ENCODE results near the gene CAMSAP2. TPM values are rescaled to one million over a fixed set of nuclear protein-coding genes. Genes with fewer than 3 reads are reported as not detected.

Gene CAMSAP2
- total RNA-seq, 4 donors from 2014 or later, result 26.5 to 47.4 (median 33.3) TPM

DNA sequence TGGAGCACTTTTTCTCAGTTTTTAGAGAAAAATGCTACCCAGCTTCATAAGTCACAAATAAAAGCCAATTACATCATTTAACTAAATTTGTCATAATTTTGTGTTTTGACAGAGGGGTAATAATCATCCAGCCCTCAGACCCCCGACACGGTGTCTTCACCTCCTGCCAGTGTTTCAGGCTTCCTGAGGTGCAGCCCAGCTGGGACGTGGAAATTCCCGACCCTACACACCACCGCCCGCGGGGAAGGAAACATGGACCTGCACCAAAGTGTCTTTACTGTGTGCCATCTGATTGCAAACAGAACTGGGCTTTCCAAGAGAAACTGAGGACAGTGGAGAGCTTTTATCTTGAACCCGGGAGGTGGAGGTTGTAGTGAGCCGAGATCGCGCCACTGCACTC is 148.3 kb downstream of the CAMSAP2 start:
- no peaks in the 10 kb centered on the region for H3K36me3 ChIP-seq
- H3K4me3 ChIP-seq, result no peak overlapping the region
- DNase-seq (ENCODE audit: low spot score in 2 of 2), result peak in 1 of 2 donors; percentile 19
- no peak overlapping the region for H3K27ac ChIP-seq
- 68% methylated on average over 11 of the region's 11 CpGs for WGBS
- TF ChIP-seq, protein P1, sequence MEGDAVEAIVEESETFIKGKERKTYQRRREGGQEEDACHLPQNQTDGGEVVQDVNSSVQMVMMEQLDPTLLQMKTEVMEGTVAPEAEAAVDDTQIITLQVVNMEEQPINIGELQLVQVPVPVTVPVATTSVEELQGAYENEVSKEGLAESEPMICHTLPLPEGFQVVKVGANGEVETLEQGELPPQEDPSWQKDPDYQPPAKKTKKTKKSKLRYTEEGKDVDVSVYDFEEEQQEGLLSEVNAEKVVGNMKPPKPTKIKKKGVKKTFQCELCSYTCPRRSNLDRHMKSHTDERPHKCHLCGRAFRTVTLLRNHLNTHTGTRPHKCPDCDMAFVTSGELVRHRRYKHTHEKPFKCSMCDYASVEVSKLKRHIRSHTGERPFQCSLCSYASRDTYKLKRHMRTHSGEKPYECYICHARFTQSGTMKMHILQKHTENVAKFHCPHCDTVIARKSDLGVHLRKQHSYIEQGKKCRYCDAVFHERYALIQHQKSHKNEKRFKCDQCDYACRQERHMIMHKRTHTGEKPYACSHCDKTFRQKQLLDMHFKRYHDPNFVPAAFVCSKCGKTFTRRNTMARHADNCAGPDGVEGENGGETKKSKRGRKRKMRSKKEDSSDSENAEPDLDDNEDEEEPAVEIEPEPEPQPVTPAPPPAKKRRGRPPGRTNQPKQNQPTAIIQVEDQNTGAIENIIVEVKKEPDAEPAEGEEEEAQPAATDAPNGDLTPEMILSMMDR (IDR thresholded peaks at IDR 0.05), result no peak
- TF ChIP-seq POLR2A (IDR thresholded peaks at IDR 0.05) (no peak), POLR2AphosphoS5 (IDR thresholded peaks at IDR 0.05) (no peak), EP300 (IDR thresholded peaks at IDR 0.05) (no peak)
- peaks cover 29% of the 10 kb centered on the region for H3K27me3 ChIP-seq
- H3K4me1 ChIP-seq, result peaks cover 13% of the 10 kb centered on the region
- H3K9me3 ChIP-seq, result no peaks in the 10 kb centered on the region

DNA sequence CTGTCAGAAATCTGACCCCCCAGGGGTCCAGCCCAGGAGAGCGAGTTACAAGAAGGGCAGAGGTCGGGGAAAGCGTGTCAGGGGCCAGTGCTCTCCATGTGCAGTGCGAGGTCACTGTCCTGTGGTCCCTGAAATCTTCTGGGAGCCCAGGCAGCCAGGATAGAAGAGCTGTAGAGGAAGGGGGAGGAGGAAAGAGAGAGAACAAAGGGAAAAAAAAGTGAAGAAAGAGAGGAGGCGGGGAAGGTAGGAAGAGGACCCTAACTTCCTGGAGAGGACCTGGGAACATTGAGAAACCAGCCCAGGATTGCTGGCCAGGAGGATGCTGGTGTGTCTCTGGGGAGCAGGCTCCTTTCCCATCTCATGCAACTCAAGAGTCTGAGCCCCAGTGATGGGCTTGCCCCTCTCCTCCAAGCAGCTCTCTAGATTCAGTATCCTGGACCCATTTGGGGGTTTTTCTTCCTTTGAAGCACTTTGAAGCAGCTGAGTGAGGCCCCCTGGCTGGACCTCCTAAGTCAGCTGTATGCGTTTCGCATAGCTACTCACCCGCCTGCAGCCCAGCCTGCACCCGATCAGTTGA is 149.2 kb downstream of the CAMSAP2 start:
- WGBS, result 87% methylated on average over 5 of the region's 9 CpGs
- H3K4me1 ChIP-seq, result peaks cover 15% of the 10 kb centered on the region
- no peaks in the 10 kb centered on the region for H3K36me3 ChIP-seq
- no peak overlapping the region for H3K4me3 ChIP-seq
- no peaks in the 10 kb centered on the region for H3K9me3 ChIP-seq
- no peak overlapping the region for H3K27ac ChIP-seq
- H3K27me3 ChIP-seq, result peaks cover 35% of the 10 kb centered on the region
- no peak for DNase-seq (ENCODE audit: low spot score in 2 of 2)
- TF ChIP-seq POLR2AphosphoS5 (IDR thresholded peaks at IDR 0.05) (no peak), POLR2A (IDR thresholded peaks at IDR 0.05) (no peak), EP300 (IDR thresholded peaks at IDR 0.05) (no peak)

DNA sequence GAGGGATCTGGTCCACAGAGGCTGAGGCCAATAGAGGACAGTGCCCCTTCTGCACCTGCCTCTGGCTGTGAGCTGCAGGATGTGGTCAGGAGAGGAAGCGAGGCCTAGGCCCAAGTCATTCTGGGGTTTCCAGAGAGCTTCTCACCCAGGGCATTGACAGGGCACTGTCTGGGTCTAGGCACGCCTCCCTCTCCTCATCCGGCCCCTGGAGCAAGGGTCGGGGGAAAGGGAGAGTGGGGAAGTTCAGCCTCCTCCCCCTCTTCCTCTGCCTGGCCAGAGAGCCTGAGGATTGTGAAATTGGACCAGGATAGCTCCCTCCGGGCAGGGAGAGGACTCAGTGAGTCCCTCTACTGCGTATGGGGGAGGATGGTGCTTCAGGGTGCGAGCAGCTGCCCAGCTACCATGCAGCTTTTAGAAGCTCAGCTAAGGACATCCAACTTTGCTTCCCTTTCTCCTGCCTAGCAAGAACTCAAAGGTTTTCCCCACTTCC is 149.7 kb downstream of the CAMSAP2 start:
- Histone ChIP-seq H3K36me3 (no peaks in the 10 kb centered on the region), H3K27ac (no peak overlapping the region), H3K4me3 (no peak overlapping the region), H3K27me3 (peaks cover 35% of the 10 kb centered on the region), H3K4me1 (peaks cover 17% of the 10 kb centered on the region), H3K9me3 (no peaks in the 10 kb centered on the region)
- no peak for TF ChIP-seq EP300 (IDR thresholded peaks at IDR 0.05)
- 100% methylated on average over 2 of the region's 7 CpGs for WGBS
- DNase-seq (ENCODE audit: low spot score in 2 of 2), result no peak

DNA sequence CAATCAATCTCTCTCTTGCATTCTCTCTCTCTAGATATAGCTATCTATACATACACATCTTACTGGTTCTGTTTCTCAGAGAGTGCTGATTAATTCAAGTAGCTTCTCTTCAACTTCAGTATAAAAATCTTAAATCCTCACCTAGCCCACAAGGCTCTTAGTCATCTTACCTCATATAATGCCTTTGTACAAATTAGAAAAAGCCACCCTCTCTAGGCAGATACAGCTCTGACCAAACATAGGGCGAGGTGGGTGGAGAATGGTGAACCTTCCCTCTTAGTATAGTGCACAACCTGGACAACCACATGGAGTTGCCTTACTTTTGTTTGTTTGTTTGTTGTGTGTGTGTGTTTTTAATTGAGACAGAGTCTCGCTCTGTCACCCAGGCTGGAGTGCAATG is 150.9 kb downstream of the CAMSAP2 start:
- DNase-seq (ENCODE audit: low spot score in 2 of 2), result no peak
- Histone ChIP-seq H3K4me1 (peaks cover 27% of the 10 kb centered on the region), H3K9me3 (no peaks in the 10 kb centered on the region), H3K27me3 (peaks cover 35% of the 10 kb centered on the region), H3K4me3 (no peak overlapping the region), H3K27ac (no peak overlapping the region), H3K36me3 (no peaks in the 10 kb centered on the region)
- TF ChIP-seq EP300 (IDR thresholded peaks at IDR 0.05) (no peak), POLR2A (IDR thresholded peaks at IDR 0.05) (no peak), POLR2AphosphoS5 (IDR thresholded peaks at IDR 0.05) (no peak)
- TF ChIP-seq, protein P1 (IDR thresholded peaks at IDR 0.05), result no peak
- 92% methylated on average over 2 of the region's 2 CpGs for WGBS

DNA sequence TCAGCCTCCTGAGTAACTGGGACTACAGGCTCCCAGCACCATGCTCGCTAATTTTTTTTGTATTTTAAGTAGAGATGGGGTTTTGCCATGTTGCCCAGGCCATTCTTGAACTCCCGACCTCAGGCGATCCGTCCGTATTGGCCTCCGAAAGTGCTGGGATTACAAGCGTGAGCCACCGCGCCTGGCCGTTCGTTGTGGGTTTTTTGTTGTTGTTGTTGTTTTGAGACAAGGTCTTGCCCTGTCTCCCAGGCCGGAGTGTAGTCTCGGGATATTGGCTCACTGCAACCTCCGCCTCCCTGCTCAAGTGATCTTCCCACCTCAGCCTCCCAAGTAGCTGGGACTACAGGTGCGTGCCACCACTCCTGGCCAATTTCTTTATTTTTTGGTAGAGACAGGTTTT is 151.3 kb downstream of the CAMSAP2 start:
- no peak for DNase-seq (ENCODE audit: low spot score in 2 of 2)
- Histone ChIP-seq H3K4me3 (no peak overlapping the region), H3K27ac (no peak overlapping the region), H3K27me3 (peaks cover 35% of the 10 kb centered on the region), H3K4me1 (peaks cover 28% of the 10 kb centered on the region), H3K9me3 (no peaks in the 10 kb centered on the region), H3K36me3 (no peaks in the 10 kb centered on the region)
- WGBS, result 97% methylated on average over 15 of the region's 15 CpGs
- TF ChIP-seq POLR2AphosphoS5 (IDR thresholded peaks at IDR 0.05) (no peak), POLR2A (IDR thresholded peaks at IDR 0.05) (no peak), EP300 (IDR thresholded peaks at IDR 0.05) (no peak)
- TF ChIP-seq, protein P1 (IDR thresholded peaks at IDR 0.05), result no peak

DNA sequence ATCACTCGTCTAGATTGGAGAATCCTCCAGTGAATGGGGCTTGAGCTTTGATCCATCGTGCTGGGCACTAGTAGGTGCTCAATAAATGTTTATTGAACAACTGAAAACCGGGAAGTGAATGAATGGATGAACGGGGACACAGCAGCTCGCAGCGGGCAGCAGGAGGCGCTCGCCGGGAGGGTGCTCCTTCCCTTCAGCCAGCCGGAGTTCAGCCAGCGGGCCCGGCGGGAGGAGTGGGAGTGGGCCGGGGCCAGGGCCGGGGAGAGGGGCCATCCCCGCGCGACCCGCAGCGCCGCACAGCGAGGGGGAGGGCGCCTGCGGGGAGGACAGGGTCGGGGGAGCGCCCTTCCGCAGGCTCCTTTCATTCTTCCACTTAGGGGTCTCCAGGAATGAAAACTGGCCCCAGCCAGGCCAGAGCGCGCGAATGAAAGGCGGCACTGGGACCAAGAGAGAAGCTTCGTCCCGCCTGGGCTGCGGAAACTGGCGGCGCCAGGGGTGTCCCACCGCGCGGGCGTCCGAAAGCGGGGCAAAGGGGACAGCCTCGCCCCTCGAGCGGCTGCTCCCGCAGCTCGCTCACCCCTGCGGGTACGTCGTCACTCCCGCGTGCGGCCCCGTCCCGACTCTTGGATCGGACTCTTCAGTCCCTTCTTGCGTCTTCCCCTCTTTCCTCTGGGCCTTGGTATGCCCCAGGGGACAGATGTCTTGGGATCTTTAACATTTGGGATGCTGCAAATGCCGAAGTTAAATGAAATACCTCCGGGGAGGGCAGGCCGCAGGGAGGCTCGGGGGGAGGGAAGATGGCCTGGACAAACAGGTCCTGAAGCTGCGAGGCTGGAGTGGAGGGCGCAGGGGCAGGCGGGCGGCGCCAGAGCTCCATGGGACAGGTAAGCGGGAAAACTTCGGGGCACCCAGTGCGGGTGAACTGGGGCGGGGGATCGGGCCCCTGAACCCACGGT is 152.4 kb downstream of the CAMSAP2 start:
- Histone ChIP-seq H3K4me3 (peak overlapping the region; percentile 48), H3K27ac (no peak overlapping the region), H3K27me3 (peaks cover 43% of the 10 kb centered on the region), H3K9me3 (no peaks in the 10 kb centered on the region), H3K36me3 (no peaks in the 10 kb centered on the region), H3K4me1 (peaks cover 28% of the 10 kb centered on the region)
- TF ChIP-seq, protein P1 (IDR thresholded peaks at IDR 0.05), result peak in 1 of 2 donors; percentile 39
- TF ChIP-seq EP300 (IDR thresholded peaks at IDR 0.05), result no peak
- no peak for DNase-seq (ENCODE audit: low spot score in 2 of 2)
- 6% methylated on average over 24 of the region's 72 CpGs for WGBS
